GM19099 (cell line): ENCODE measurements around the gene ABHD18.

Source experiments
- POLR2A ChIP-seq: IDR thresholded peaks from 3 replicates; pipeline ENCODE4 v1.6.1; 2011; ENCODE audit warnings: low read depth; ENCODE audit not compliant: insufficient read length; ENCODE audit errors: extremely low read depth

Gene ABHD18

DNA sequence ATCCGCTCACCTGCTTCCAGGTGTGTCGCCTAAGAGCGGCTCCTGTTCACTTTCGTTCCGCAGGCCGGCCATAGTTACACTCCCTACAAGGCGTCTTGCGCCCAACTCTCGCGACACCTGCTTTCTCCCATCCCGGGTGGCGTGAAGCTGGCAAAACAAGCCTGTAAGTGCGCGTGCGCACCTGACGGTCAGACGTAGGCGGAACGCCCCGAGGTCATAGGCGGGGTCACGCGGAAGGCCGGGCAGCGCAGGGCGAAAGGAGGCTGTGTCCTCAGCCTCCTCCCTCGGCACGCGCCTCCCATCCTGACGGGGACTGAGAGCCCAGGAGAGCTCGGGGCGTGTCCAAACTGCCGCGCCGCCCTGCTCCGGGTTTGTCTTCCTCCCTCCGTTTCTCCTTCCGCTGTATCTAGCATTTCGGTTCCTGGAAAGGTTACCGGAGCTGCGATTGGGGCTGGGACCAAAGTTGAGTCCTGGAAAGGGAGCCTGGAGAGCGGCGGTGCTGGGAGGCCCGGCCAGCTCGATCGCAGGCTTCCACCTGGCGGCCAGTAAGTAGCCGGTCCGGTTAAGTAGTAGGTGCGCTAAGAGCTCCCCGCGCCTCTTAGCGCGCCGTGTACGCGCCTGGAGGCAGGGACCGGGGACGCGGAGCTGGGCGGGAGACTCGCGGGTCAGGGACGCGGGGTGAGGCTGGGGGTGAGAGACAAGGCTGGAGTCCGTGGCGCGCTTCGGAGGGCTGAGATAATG lies at the start of gene ABHD18, which contains the start of gene MFSD8:
TSS of gene ABHD18 (plus strand) at position 345 of the 741 bp plus-strand sequence. CDS start 17,550 bp downstream, outside the sequence.
TSS of gene MFSD8 (minus strand) at position 112 of the 741 bp plus-strand sequence. CDS start at position 72, 40 bp downstream.
- TF ChIP-seq POLR2A = peak; percentile 77

DNA sequence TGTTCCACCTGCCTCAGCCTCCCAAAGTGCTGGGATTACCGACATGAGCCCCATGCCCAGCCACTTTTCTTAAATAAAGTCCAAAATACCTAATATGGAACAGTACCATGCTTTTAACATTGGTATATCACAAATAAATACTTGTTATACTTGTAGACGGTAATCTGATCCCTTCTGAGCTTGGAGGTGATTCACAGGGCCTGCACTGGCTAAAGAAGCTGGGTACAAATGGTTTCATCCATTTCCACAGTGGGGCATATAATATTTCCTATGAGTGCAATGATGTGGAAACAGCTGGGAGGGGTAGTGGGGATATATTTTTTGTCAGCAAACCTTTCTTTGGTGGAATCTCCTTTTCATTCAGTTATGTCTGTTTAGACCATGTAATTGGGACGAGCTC lies 48.7 kb upstream of the ABHD18 start:
- TF ChIP-seq POLR2A = no peak

DNA sequence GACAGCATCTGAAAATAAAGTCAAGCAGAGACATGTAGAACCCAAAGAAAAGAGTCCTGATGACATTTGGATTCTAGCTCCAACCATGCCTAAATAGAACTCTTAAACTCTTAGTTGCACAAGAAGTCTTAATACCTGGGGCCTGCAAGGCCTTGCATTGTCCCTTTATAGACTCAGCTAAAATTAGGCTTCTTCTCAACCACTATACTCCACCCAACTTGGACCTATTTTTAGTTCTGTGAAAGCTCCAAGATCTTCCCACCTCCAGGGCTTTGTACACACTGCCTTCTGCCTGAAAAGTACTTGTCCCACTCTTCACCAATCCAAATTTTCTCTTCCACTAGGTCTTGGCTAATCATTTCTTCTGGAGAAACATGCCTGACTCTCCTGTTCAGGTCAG lies 48.1 kb upstream of the ABHD18 start:
- TF ChIP-seq POLR2A = no peak

DNA sequence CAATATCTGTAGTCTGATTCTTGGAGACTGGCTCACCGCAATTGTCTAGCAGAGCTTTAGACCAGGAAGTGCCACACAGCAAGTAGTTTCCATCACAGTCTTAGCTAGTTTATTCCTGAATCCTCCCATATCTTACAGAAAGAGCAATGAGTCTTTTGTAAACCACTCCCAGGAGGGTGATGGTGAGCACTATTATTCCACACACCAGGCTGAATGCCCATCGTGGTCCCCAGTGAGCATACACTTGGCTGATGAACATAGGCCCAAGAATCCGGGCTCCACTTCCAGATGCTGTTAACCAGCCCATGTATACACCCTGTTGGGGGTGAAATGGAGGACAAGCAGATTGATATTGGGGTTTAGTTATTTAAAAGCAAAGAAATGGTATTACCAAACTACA lies 44.7 kb upstream of the ABHD18 start:
- no peak for TF ChIP-seq POLR2A

DNA sequence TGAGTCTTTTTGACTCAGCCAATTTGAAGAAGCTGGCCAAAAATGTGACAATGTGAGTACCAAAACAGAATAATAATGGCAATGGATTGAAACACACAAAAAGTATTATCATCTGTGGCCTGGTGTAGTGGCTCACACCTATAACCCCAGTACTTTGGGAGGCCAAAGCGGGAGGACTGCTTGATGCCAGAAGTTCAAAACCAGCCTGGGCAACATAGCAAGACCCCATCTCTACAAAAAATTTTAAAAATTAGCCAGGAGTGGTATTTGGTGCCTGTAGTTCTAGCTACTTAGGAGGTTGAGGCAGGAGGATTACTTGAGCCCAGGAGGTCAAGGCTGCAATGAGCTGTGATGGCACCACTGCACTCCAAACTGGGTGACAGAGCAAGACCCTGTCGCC lies 43.0 kb upstream of the ABHD18 start:
- TF ChIP-seq POLR2A = no peak

DNA sequence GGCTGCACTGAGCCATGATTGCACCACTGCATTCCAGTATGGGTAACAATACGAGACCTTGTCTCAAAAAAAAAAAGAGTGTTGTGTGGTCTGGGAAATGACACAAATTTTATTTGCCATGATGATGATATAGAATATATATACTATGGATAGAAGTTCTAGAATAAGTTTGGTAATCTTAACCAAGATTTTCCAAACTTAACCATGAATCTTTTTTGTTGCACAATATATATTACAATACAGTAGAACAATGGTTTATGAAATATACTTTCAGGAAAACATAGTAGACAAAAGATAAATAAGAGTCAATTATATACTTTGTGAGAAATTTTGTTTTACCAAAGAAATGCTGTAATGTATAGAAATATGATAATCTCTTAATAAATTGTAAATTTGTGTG lies 35.0 kb upstream of the ABHD18 start:
- TF ChIP-seq POLR2A = no peak

DNA sequence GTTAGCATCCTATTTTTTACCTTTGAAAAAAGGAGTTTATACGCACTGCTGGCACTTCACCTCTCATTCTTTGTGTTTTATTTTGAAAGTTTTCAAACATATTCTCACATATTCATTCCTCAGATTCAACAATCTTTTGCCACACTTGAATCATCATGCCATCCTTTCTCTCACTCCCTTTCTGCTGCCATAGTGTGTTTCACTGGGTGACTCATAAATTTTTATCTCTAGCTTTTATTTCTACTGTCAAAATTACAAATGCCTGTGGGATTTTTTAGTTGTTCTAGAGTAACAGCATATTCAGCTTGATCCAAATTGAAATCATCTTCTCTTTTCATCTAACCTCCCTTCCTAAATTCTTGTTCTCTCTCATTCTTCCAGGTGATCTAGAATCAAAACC lies 28.2 kb upstream of the ABHD18 start:
- no peak for TF ChIP-seq POLR2A

DNA sequence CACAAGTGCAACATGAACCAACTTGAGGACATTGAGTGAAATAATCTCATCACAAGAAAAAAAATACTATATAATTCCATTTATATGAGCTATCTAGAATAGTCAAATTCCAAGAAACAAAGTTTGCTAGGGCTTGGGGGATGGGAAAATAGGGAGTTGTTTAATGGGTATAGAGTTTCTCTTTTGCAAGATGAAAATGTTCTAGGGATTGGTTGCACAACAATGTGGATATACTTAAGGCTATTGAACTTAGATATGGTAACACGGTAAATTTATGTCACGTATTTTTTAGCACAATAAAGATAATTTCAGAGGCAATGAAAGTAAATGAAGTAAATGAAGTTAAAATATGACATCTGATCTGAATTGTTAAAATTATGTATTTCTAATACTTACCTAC lies 8.1 kb upstream of the ABHD18 start:
- no peak for TF ChIP-seq POLR2A

DNA sequence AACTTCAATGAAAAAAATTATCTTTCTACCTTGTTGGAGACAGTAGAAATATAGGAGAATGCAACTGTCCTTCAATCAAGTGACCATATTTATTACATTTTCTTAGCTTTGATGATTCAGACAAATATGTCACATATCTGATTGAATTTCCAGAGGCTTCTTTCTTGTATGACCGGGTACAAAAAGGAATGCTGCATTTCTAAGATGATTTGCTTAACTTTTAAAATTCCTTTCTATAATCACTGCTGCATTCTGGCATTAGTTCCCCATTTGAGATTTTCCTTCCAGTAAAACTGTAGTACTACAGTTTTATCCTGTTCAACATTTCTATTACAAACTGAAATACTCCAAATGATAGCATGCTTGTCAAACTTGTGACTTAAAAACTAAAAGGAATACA lies 5.4 kb upstream of the ABHD18 start:
- no peak for TF ChIP-seq POLR2A

DNA sequence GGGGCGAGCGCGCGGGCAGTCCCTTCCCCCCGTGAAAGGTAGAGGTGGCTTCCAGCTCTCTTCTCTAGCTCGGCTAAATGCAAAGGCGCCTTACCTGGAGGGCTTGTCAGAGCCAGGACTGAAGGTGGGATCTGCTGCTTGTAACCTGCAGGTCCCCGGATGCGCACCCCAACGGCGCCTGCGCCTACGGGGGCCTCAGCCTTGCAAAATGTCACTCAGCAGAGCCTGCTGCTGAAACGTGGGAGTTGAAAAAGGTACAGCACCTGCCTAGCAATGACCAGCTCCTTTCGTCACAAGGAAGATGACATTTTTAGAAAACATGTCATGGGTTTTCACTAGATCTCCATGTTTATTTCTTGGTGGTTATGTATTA lies 583 bp downstream of the ABHD18 start:
- TF ChIP-seq POLR2A = no peak

DNA sequence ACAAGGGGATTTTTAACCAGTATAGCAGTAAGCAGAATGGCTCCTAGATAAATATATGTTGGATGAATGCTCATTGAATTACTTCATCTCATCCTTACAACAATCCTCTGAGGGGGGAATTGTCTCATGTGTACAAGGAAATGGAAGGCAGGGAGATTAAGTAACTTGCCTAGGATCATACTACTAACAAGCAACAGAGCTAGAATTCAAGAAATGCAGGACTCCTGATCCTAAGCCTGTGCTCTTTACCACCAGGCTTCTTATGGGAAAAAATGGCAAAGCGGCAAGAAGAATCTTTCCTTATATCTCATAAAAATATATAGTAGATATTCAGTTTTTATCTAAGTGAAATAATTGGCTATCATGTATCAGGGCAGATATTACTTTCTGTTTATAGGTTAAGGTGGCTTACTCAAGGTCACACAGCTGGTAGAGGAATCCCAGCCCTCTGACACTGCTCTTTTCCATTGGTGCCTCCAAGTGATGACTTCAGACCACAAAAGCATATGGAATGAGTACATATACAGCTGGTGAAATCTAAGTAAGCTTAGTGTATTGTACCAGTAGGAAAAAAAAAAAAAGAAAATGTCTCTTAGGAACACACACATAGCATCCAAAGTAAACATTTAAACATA lies 2.1 kb downstream of the ABHD18 start:
- no peak for TF ChIP-seq POLR2A

DNA sequence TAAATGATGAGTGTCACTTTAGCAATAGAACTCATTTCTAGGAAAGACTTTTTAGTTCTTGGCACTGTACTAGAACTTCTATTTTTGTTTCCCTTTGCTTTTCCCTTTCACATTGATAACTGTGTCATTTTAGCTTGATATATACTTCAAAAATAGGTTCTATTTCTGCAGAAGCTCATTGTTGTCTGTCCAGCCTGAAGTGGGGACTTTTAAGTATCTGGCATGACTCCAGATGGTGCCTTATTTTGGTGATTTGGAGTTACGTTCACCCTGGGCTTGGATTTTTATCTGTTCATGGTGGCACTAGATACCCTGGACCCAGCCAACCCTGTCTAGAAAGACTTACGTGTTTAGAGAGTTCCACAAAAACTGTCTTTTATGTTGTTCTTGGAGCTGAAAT lies 3.4 kb downstream of the ABHD18 start:
- TF ChIP-seq POLR2A = no peak

DNA sequence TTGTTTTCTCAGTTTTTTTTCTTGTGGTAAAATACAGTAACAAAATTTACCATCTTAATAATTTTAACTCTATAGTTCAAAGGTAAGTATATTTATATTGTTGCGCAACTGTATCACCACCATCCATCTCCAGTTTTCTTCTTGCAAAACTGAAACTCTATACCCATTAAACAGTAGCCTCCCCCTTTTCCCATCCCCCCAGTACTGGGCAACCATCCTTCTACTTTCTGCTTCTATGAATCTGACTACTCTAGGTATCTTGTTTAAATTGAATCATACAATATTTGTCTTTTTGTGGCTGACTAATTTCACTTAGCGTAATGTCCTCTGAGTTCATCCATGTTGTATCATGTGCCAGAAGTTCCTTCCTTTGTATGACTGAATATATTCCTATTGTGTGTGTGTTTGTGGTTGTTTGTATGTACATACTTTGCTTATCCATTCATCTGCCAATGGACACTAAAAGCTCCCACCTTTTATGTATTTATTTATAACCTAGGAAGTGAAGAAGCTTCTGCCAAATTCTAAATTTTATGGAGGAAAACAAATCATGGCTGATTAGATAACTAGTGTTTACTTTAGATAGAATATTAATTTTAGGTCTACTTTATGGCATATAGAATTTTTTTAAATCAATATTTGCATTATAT lies 10.0 kb downstream of the ABHD18 start:
- TF ChIP-seq POLR2A = no peak

DNA sequence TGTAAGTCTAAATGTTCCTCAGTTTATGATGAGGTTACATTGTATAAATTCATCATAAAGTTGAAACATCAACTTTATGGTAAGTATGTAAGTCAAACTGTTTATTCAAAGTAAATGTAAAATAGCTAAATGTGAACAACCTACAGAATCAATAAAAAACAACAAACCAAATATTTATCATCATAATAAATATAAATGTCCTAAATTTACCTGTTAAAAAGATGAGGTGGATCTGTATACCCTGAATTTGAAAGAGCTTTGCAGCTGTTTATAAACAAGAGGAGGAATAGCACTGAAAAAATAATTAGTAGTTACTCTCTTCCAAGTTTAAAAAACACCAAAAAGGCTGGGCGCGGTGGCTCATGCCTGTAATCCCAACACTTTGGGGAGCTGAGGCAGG lies 13.7 kb downstream of the ABHD18 start:
- TF ChIP-seq POLR2A = no peak

DNA sequence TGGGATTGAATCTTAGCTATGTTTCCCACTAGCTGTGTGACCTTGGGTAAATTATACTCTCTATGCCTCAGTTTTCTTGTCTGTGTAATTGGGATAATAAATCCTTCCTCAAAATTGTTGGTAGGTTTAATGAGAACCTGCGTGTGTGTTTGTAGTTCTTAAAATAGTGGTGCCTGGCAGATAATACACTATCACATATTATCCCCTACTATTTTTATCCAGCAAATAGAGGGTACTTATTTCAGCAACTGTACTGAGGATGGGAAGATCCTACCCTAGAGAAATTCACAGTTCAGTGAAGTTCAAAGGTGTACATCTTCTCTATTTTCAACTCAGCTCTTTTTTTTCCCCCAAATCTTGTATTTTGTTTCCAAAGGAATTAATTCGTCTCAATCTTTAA lies 17.2 kb downstream of the ABHD18 start:
- no peak for TF ChIP-seq POLR2A

DNA sequence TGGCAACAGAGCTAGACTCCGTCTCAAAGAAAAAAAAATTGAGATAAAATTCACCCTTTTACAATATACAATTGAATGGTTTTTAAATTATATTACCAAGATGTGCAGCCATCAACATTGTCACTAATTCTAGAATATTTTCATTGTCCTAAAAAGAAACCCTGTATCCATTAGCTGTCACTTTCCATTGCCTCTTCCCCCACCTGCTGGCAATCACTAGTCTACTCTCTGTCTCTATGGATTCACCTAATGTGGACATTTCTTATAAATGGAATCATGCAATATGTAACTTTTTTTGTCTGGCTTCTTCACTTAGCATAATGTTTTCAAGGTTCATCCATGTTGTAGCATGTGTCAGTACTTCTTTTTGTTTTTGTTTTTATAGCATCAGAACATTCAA lies 20.8 kb downstream of the ABHD18 start:
- TF ChIP-seq POLR2A = no peak
